GM15510 (cell line): ENCODE measurements around the gene REXO1.

Experiments
- POLR2A ChIP-seq: IDR thresholded peaks from 3 replicates; pipeline ENCODE4 v1.6.1; 2011; ENCODE audit warnings: borderline replicate concordance; ENCODE audit not compliant: insufficient read length; ENCODE audit errors: extremely low read depth

REXO1 gene

DNA sequence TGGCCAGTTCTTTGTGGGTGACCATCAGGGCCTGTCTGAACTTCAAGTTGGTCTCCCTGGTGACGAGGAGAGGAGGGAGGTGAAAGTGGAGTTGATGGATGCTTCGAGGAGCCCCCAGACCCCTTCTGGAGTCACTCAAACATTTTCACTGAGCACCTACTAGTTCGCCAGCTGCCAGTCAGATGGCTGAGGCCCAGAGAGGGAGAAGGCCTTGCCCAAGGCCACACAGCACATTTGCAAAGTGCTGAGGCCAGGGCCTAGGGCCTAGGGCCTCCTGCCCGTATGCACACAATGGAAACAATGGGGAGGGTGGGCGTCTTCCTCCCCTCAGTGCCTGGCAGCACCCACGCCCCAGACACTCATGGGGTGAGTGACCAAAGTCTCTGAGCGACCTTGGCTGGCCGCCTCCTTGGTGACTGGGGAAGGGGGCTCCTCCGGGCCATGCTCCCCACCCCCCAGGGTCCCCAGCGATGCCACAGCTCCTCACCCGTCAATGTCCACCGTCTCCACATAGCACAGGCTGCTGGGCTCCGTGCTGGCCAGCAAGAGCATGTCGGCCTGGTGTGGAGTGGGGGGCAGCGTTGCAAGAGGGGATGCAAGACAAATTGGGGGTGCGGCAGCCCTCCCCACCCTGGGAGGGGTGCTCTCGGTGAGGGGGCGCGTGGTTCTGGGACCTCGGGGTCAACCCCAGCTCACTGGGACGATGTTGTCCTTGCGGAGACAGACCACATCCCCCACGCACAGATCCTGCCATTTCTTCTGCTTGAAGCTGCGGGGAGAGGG is 42.7 kb downstream of the REXO1 start:
- no peak for TF ChIP-seq POLR2A

DNA sequence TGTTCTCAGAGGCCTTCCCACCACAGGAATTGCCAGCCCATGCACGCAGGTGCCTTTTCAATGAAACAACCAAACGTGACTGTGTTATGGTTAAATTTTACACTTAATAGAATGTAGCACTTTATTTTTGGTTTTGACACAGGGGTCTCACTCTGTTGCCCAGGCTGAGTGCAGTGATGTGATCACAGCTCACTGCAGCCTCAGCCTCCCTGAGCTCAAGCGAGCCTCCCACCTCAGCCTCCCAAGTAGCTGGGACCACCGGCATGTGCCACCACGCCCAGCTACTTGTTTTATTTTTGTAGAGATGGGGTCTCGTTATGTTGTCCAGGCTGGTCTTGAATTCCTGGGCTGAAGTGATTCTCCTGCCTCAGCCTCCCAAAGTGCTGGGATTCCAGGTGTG is 43.4 kb downstream of the REXO1 start:
- no peak for TF ChIP-seq POLR2A

DNA sequence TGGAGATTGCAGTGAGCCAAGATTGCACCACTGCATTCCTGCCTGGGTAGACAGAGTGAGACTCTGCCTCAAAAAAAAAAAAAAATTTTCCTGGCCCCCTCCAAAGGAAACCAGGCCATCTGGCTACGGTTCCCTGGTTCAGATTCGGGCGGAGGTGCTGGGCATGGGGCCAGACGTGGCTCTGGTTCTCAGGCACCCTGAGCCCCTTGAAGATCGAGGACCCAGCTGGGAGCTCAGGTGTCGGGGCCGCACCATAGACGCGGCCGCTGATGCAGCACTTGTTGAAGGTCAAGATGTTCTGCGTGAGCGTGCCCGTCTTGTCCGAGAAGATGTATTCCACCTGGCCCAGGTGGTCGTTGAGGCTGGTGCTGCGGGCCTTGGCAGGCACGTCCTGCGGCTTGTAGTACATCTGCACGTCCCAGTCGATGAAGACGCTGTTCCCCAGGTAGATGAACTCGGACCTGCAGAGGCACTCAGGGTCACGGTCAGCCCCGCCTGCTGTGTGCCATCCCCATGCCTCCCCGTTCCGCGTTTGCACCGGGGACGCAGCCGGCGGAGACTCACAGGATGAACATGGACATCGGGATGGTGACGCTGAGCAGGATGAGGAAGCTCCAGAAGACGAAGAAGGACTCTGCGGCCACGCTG is 48.5 kb downstream of the REXO1 start:
- TF ChIP-seq POLR2A = no peak

DNA sequence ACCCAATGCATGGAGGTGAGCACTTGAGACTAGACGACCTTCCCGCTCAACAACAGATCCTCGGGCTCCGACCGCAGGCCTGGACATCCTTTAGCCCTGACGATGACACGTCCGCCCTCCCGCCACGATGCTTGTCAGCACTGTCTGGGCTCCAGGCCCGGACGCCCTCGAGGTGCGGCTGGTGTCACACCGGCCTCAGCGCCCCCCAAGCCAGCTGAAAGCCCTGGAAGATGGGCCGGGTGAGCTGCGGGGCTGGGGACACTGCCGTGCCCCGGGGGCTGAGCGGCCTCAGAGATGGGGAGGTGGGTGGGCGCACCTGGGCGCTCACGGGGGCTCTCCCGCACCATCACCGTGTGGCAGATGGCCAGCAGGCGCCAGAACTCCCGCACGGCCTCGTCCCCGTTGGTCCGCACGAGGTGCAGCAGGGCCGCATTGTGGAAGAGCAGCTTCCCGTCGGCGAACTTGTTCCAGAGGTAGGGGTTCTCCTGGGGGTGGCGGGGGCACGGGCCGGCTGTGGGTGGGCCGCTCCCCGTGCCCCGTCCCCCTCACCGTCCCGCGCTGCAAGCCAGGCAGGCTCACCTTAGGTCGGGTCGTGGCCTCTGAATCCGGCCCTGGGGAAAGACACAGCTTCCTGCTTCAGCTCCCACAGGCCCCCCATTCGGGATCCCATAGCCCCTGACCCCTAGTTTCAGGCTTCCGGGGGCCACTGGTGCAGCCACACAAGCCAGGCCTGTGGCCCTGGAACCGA is 51.7 kb downstream of the REXO1 start:
- TF ChIP-seq POLR2A = no peak

- TF ChIP-seq POLR2A = no peak
Observed at GRCh38 chr19:1794424-1795172, 53.7 kb downstream of the REXO1 start.

GRCh38 chr19:1791879-1792278 is 56.4 kb downstream of the REXO1 start:
- TF ChIP-seq POLR2A = no peak

- TF ChIP-seq POLR2A = no peak
Observed at GRCh38 chr19:1790054-1790792, 58.1 kb downstream of the REXO1 start.

- TF ChIP-seq POLR2A = no peak
Observed at GRCh38 chr19:1789261-1790041, 58.8 kb downstream of the REXO1 start.

- no peak for TF ChIP-seq POLR2A
Observed at GRCh38 chr19:1787116-1787515, 61.2 kb downstream of the REXO1 start.

GRCh38 chr19:1786668-1787067 is 61.6 kb downstream of the REXO1 start:
- TF ChIP-seq POLR2A = no peak

DNA sequence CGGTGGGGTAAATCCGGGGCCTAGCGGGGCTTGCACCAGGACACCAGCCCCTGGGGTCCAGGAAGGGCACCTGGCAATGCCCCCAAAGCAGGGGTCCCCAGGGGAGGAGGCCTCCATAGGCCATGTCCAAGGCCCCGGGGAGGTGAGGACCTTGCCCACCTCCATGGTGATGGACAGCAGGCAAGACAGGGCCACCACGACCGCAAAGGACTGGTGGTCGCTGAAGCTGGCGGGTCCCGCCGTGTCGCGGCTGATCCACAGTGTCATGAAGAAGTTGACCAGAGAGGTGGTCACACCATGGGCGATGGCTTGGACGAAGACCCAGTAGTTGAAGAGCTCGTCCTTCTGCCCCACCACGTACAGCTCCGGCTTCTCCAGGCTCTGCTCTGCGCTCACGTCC is 63.0 kb downstream of the REXO1 start:
- no peak for TF ChIP-seq POLR2A

GRCh38 chr19:1783874-1784273 is 64.4 kb downstream of the REXO1 start:
- TF ChIP-seq POLR2A = no peak

GRCh38 chr19:1783354-1783753 is 64.9 kb downstream of the REXO1 start:
- TF ChIP-seq POLR2A = no peak
